ENCODE measurements around the gene NTNG1. TPM values are rescaled to one million over a fixed set of nuclear protein-coding genes. Genes with fewer than 3 reads are reported as not detected.

Gene NTNG1
- total RNA-seq, 2 experiments from 2014 or later = 2.3 to 5.9 TPM

DNA sequence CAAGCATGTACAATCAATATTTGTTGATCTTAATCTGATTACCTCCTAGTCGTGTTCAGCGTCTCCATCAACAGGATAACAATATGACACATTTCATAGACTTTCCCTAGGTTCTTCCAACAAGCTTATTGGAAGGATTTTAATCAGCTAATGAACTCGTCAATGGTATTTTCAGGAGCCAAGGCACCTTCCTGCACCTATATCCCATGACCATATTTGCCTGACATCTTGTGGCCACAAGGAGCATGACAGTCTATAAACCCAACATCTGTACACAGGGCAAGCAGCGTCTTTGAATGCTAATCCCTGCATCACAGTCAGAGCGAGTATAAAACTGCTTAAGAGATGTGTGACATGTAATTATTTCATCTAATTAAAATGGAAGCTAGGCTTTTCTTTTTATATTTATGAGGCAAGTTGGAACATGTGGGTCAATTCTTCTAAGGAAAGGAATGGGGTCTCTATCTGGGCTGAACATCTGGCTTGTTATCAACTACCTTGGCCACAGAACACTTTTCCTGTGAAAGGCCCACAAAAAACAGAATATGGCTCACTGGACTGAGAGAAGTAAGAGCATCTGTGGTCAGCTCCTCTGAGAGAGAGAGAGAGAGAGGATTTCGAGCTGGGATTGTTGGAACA, 388.8 kb downstream of the NTNG1 start:
- 0 out of 2 replicates have a peak overlapping the region, but pooled peaks have one; percentile 3 for H2AFZ ChIP-seq (ENCODE audit: low read length)
- H3K27ac ChIP-seq (ENCODE audit: low read depth, low read length, poor library complexity, severe bottlenecking) = no peak overlapping the region
- CTCF ChIA-PET (ENCODE audit: unreplicated experiment) = interaction anchor here (0.6 to 2.3 kb wide), 14 partner anchors 9 to 385 kb away, joined by 3 to 8 read pairs (median 3); no protein-coding TSS in a partner anchor
- no peaks in the 10 kb centered on the region for H4K20me1 ChIP-seq (ENCODE audit: insufficient read depth, low read length)
- no peak overlapping the region for H3K4me3 ChIP-seq (ENCODE audit: low read depth, low read length, poor library complexity, severe bottlenecking)
- no peaks in the 10 kb centered on the region for H3K79me2 ChIP-seq (ENCODE audit: insufficient read depth, low read depth, low read length)
- no peak overlapping the region for H3K4me2 ChIP-seq (ENCODE audit: low read length)
- peak; percentile 74 for DNase-seq (ENCODE audit: low spot score)
- TF ChIP-seq, protein P1, sequence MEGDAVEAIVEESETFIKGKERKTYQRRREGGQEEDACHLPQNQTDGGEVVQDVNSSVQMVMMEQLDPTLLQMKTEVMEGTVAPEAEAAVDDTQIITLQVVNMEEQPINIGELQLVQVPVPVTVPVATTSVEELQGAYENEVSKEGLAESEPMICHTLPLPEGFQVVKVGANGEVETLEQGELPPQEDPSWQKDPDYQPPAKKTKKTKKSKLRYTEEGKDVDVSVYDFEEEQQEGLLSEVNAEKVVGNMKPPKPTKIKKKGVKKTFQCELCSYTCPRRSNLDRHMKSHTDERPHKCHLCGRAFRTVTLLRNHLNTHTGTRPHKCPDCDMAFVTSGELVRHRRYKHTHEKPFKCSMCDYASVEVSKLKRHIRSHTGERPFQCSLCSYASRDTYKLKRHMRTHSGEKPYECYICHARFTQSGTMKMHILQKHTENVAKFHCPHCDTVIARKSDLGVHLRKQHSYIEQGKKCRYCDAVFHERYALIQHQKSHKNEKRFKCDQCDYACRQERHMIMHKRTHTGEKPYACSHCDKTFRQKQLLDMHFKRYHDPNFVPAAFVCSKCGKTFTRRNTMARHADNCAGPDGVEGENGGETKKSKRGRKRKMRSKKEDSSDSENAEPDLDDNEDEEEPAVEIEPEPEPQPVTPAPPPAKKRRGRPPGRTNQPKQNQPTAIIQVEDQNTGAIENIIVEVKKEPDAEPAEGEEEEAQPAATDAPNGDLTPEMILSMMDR (conservative IDR thresholded peaks at IDR 0.05; ENCODE audit: low read length) = peak; percentile 97
- no peak for TF ChIP-seq EZH2phosphoT487 (IDR thresholded peaks at IDR 0.05; ENCODE audit: borderline replicate concordance, low read depth, low read length)
- H3K9me3 ChIP-seq (ENCODE audit: low read length) = no peaks in the 10 kb centered on the region
- POLR2A ChIA-PET = interaction anchor here (0.7 to 2.9 kb wide), 8 partner anchors 11 to 389 kb away, joined by 3 to 8 read pairs (median 3); partner anchors contain the start of gene NTNG1
- peaks cover 4% of the 10 kb centered on the region for H3K4me1 ChIP-seq (ENCODE audit: insufficient read depth, low read length, poor library complexity, severe bottlenecking)
- no peaks in the 10 kb centered on the region for H3K36me3 ChIP-seq (ENCODE audit: insufficient read depth, low read length)
- BruUV-seq (replicated peaks) = no TSS peak
- intact Hi-C loops (cut with micrococcal nuclease; ENCODE audit: unreplicated experiment) = loop anchor here (1.0 to 5.0 kb wide), 5 partner anchors 99 to 387 kb away; partner anchors contain the start of gene NTNG1
- H3K9me2 ChIP-seq (ENCODE audit: insufficient read depth, low read length) = no peaks in the 10 kb centered on the region

- H3K4me2 ChIP-seq (ENCODE audit: low read length) = no peak overlapping the region
- TF ChIP-seq, protein P1 (conservative IDR thresholded peaks at IDR 0.05; ENCODE audit: low read length) = no peak
- TF ChIP-seq EZH2phosphoT487 (IDR thresholded peaks at IDR 0.05; ENCODE audit: borderline replicate concordance, low read depth, low read length) = no peak
- no peaks in the 10 kb centered on the region for H3K9me2 ChIP-seq (ENCODE audit: insufficient read depth, low read length)
- H3K4me3 ChIP-seq (ENCODE audit: low read depth, low read length, poor library complexity, severe bottlenecking) = no peak overlapping the region
- no peak overlapping the region for H3K27ac ChIP-seq (ENCODE audit: low read depth, low read length, poor library complexity, severe bottlenecking)
- POLR2A ChIA-PET = interaction anchor here (0.7 to 2.9 kb wide), 3 partner anchors 12 to 1428 kb away, joined by 3 to 8 read pairs (median 3); no protein-coding TSS in a partner anchor
- DNase-seq (ENCODE audit: low spot score) = no peak
- no peaks in the 10 kb centered on the region for H3K4me1 ChIP-seq (ENCODE audit: insufficient read depth, low read length, poor library complexity, severe bottlenecking)
- H4K20me1 ChIP-seq (ENCODE audit: insufficient read depth, low read length) = no peaks in the 10 kb centered on the region
- H2AFZ ChIP-seq (ENCODE audit: low read length) = no peak overlapping the region
- CTCF ChIA-PET (ENCODE audit: unreplicated experiment) = interaction anchor here (1.2 to 2.0 kb wide), 3 partner anchors 168 to 254 kb away, joined by 4 to 8 read pairs (median 4); no protein-coding TSS in a partner anchor
- H3K36me3 ChIP-seq (ENCODE audit: insufficient read depth, low read length) = no peaks in the 10 kb centered on the region
- H3K9me3 ChIP-seq (ENCODE audit: low read length) = no peaks in the 10 kb centered on the region
- intact Hi-C loops (cut with micrococcal nuclease; ENCODE audit: unreplicated experiment) = no loop called here
- no peaks in the 10 kb centered on the region for H3K79me2 ChIP-seq (ENCODE audit: insufficient read depth, low read depth, low read length)
- BruUV-seq (replicated peaks) = no TSS peak
Measured at GRCh38 chr1:107530543-107530942, 389.7 kb downstream of the NTNG1 start.
